ENCODE results near the gene CDH13.

DNA sequence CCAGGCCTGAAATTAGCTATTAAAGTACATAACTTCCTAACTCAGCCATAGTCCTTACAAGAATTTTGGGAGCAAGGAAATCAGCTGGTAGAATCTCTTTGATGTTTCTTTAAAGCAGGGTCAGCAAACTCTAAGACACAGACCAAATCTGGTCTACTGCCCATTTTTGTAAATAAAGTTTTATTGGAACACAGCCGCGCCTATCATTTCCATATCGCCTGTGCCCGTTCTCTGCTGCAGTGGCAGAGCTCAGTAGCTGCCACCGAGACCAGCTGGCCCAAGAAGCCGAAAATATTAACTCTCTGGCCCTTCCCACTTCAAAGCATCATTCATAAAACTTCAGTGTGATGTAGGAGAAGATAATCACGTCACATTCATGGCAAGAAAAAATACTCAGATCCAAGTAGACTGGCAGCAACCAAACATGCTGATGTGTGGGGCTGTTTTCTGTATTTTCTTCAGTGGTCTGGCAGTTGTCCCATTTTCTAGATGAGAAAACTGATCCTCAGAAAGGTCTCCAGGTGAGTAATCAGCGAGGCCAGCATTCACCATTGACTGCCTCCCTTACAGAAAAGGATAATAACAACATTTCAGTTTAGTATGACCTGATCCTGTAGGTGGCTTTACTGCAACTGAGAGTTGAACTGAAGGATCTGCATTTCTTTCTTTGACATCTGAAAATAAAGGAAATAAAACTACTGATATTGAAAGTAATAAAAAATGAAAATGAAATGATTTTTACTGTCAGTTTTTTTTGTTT, 1163.1 kb downstream of the CDH13 start:
- TF ChIP-seq KLF16 (tag by site-specific recombination; IDR thresholded peaks at IDR 0.05) (no peak), ZNF785 (tag by site-specific recombination; IDR thresholded peaks at IDR 0.05) (no peak), ZFP69B (tag by site-specific recombination; IDR thresholded peaks at IDR 0.05) (no peak), ZNF24 (tag by site-specific recombination; IDR thresholded peaks at IDR 0.05) (no peak), ZNF768 (tag by site-specific recombination; IDR thresholded peaks at IDR 0.05) (no peak), ZNF610 (tag by site-specific recombination; IDR thresholded peaks at IDR 0.05; ENCODE audit: borderline replicate concordance) (no peak), ZNF274 (IDR thresholded peaks at IDR 0.05; ENCODE audit: low read length) (no peak), ZNF274 (tag by site-specific recombination; IDR thresholded peaks at IDR 0.05; ENCODE audit: borderline replicate concordance) (no peak), ZNF239 (tag by site-specific recombination; IDR thresholded peaks at IDR 0.05) (no peak)
- TF ChIP-seq, protein P1, sequence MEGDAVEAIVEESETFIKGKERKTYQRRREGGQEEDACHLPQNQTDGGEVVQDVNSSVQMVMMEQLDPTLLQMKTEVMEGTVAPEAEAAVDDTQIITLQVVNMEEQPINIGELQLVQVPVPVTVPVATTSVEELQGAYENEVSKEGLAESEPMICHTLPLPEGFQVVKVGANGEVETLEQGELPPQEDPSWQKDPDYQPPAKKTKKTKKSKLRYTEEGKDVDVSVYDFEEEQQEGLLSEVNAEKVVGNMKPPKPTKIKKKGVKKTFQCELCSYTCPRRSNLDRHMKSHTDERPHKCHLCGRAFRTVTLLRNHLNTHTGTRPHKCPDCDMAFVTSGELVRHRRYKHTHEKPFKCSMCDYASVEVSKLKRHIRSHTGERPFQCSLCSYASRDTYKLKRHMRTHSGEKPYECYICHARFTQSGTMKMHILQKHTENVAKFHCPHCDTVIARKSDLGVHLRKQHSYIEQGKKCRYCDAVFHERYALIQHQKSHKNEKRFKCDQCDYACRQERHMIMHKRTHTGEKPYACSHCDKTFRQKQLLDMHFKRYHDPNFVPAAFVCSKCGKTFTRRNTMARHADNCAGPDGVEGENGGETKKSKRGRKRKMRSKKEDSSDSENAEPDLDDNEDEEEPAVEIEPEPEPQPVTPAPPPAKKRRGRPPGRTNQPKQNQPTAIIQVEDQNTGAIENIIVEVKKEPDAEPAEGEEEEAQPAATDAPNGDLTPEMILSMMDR (tag by site-specific recombination; IDR thresholded peaks at IDR 0.05), result no peak
- TF ChIP-seq, protein P2, sequence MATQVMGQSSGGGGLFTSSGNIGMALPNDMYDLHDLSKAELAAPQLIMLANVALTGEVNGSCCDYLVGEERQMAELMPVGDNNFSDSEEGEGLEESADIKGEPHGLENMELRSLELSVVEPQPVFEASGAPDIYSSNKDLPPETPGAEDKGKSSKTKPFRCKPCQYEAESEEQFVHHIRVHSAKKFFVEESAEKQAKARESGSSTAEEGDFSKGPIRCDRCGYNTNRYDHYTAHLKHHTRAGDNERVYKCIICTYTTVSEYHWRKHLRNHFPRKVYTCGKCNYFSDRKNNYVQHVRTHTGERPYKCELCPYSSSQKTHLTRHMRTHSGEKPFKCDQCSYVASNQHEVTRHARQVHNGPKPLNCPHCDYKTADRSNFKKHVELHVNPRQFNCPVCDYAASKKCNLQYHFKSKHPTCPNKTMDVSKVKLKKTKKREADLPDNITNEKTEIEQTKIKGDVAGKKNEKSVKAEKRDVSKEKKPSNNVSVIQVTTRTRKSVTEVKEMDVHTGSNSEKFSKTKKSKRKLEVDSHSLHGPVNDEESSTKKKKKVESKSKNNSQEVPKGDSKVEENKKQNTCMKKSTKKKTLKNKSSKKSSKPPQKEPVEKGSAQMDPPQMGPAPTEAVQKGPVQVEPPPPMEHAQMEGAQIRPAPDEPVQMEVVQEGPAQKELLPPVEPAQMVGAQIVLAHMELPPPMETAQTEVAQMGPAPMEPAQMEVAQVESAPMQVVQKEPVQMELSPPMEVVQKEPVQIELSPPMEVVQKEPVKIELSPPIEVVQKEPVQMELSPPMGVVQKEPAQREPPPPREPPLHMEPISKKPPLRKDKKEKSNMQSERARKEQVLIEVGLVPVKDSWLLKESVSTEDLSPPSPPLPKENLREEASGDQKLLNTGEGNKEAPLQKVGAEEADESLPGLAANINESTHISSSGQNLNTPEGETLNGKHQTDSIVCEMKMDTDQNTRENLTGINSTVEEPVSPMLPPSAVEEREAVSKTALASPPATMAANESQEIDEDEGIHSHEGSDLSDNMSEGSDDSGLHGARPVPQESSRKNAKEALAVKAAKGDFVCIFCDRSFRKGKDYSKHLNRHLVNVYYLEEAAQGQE (tag by site-specific recombination; IDR thresholded peaks at IDR 0.05), result no peak
- TF ChIP-seq, protein P3, sequence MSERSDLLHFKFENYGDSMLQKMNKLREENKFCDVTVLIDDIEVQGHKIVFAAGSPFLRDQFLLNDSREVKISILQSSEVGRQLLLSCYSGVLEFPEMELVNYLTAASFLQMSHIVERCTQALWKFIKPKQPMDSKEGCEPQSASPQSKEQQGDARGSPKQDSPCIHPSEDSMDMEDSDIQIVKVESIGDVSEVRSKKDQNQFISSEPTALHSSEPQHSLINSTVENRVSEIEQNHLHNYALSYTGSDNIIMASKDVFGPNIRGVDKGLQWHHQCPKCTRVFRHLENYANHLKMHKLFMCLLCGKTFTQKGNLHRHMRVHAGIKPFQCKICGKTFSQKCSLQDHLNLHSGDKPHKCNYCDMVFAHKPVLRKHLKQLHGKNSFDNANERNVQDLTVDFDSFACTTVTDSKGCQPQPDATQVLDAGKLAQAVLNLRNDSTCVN (tag by site-specific recombination; optimal IDR thresholded peaks at IDR 0.05), result no peak
- TF ChIP-seq, protein P4, sequence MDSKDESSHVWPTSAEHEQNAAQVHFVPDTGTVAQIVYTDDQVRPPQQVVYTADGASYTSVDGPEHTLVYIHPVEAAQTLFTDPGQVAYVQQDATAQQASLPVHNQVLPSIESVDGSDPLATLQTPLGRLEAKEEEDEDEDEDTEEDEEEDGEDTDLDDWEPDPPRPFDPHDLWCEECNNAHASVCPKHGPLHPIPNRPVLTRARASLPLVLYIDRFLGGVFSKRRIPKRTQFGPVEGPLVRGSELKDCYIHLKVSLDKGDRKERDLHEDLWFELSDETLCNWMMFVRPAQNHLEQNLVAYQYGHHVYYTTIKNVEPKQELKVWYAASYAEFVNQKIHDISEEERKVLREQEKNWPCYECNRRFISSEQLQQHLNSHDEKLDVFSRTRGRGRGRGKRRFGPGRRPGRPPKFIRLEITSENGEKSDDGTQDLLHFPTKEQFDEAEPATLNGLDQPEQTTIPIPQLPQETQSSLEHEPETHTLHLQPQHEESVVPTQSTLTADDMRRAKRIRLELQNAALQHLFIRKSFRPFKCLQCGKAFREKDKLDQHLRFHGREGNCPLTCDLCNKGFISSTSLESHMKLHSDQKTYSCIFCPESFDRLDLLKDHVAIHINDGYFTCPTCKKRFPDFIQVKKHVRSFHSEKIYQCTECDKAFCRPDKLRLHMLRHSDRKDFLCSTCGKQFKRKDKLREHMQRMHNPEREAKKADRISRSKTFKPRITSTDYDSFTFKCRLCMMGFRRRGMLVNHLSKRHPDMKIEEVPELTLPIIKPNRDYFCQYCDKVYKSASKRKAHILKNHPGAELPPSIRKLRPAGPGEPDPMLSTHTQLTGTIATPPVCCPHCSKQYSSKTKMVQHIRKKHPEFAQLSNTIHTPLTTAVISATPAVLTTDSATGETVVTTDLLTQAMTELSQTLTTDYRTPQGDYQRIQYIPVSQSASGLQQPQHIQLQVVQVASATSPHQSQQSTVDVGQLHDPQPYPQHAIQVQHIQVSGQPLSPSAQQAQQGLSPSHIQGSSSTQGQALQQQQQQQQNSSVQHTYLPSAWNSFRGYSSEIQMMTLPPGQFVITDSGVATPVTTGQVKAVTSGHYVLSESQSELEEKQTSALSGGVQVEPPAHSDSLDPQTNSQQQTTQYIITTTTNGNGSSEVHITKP (tag by site-specific recombination; IDR thresholded peaks at IDR 0.05), result no peak

Measured in HEK293 (cell line).